ENCODE measurements around the gene SORBS1. TPM values are rescaled to one million over a fixed set of nuclear protein-coding genes. Genes with fewer than 3 reads are reported as not detected.

Gene SORBS1
- total RNA-seq, 1 donor from 2014 or later: 28.2 TPM

- H3K36me3 Mint-ChIP-seq: peaks cover 4% of the 10 kb centered on the region
Measured at GRCh38 chr10:95312986-95313495, 248.1 kb downstream of the SORBS1 start.

GRCh38 chr10:95312257-95312656 is 248.9 kb downstream of the SORBS1 start:
- Mint-ChIP-seq H3K9me3 (no peaks in the 10 kb centered on the region), H3K4me3 (no peak overlapping the region), H3K4me1 (ENCODE audit: unreplicated experiment) (peaks cover 5% of the 10 kb centered on the region), H3K27ac (no peak overlapping the region), H3K27me3 (peaks cover 4% of the 10 kb centered on the region), H3K36me3 (peaks cover 3% of the 10 kb centered on the region)
- TF ChIP-seq CTCF (conservative IDR thresholded peaks at IDR 0.05): no peak
- DNase-seq (ENCODE audit: extremely low spot score, unreplicated experiment): no peak

More at GRCh38 chr10:95312986-95313495, 248.1 kb downstream of the SORBS1 start:
- Mint-ChIP-seq H3K27ac (no peak overlapping the region), H3K27me3 (peaks cover 4% of the 10 kb centered on the region), H3K4me1 (ENCODE audit: unreplicated experiment) (peaks cover 5% of the 10 kb centered on the region), H3K4me3 (no peak overlapping the region), H3K9me3 (no peaks in the 10 kb centered on the region)
- DNase-seq (ENCODE audit: extremely low spot score, unreplicated experiment): no peak
- no peak for TF ChIP-seq CTCF (conservative IDR thresholded peaks at IDR 0.05)

- H3K4me3 Mint-ChIP-seq: no peak overlapping the region
- H3K27ac Mint-ChIP-seq: no peak overlapping the region
- no peaks in the 10 kb centered on the region for H3K9me3 Mint-ChIP-seq
- H3K27me3 Mint-ChIP-seq: peaks cover 4% of the 10 kb centered on the region
- no peak for DNase-seq (ENCODE audit: extremely low spot score, unreplicated experiment)
- peaks cover 3% of the 10 kb centered on the region for H3K36me3 Mint-ChIP-seq
- H3K4me1 Mint-ChIP-seq (ENCODE audit: unreplicated experiment): peaks cover 5% of the 10 kb centered on the region
- TF ChIP-seq CTCF (conservative IDR thresholded peaks at IDR 0.05): no peak
Measured at GRCh38 chr10:95309958-95310357, 251.2 kb downstream of the SORBS1 start.

GRCh38 chr10:95308389-95309302 is 252.5 kb downstream of the SORBS1 start:
- Mint-ChIP-seq H3K27me3 (peaks cover 4% of the 10 kb centered on the region), H3K27ac (peak overlapping the region; percentile 56), H3K4me1 (ENCODE audit: unreplicated experiment) (peaks cover 5% of the 10 kb centered on the region), H3K36me3 (peaks cover 3% of the 10 kb centered on the region), H3K4me3 (no peak overlapping the region), H3K9me3 (no peaks in the 10 kb centered on the region)
- DNase-seq (ENCODE audit: extremely low spot score, unreplicated experiment): no peak
- TF ChIP-seq CTCF (conservative IDR thresholded peaks at IDR 0.05): no peak

- peaks cover 5% of the 10 kb centered on the region for H3K4me1 Mint-ChIP-seq (ENCODE audit: unreplicated experiment)
- peaks cover 3% of the 10 kb centered on the region for H3K36me3 Mint-ChIP-seq
- no peak for TF ChIP-seq CTCF (conservative IDR thresholded peaks at IDR 0.05)
- H3K9me3 Mint-ChIP-seq: no peaks in the 10 kb centered on the region
- H3K4me3 Mint-ChIP-seq: no peak overlapping the region
- peaks cover 4% of the 10 kb centered on the region for H3K27me3 Mint-ChIP-seq
- no peak overlapping the region for H3K27ac Mint-ChIP-seq
- no peak for DNase-seq (ENCODE audit: extremely low spot score, unreplicated experiment)
Measured at GRCh38 chr10:95306851-95307250, 254.3 kb downstream of the SORBS1 start.

Data from type B pancreatic cell (in vitro differentiated cells).